ENCODE results near the gene CPED1. TPM values are rescaled to one million over a fixed set of nuclear protein-coding genes. Genes with fewer than 3 reads are reported as not detected.

CPED1 gene
- total RNA-seq, 6 donors from 2014 or later, result 12.9 to 31.6 (median 18.1) TPM

DNA sequence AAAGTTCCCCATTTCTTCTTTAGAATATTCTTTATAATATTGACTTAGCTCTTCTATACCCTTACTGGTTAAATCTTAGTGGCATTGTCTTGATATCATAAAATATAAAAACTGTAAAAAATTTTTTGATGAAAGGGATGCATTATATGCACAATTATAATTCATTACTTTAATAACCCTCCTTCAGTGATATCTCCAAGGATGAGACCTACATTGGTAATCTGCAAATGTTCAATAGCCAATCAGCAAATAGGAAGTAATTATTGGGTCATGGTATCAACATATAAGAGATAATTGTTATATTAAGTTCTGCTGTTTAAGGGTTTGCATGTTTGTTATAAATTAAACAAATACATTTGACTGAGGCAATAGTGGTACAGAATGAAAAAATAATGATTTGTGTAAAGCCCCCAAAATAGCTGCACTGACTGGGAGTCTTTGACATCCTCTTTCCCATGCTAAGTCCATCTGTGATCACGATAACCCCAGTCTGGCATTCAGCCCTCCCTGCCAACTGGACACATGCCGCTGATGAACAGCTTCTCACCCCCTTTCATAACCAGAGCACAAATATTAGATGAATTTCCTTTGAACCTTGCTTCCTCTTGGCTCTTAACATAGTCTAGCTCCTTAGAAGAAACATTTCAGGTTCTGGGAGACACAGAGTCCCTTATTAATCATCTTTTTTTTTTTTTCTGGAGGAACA lies 169.5 kb downstream of the CPED1 start:
- H3K4me3 ChIP-seq, result no peak overlapping the region
- H3K27ac ChIP-seq, result no peak overlapping the region
- DNase-seq (no peak), ATAC-seq (ENCODE audit: low FRiP score in 2 of 2) (no peak)
- H3K9me3 ChIP-seq, result no peaks in the 10 kb centered on the region
- 80 to 87% methylated on average over 2 of the region's 2 CpGs for WGBS, 2 donors
- TF ChIP-seq EP300 (IDR thresholded peaks at IDR 0.05) (no peak), POLR2AphosphoS5 (IDR thresholded peaks at IDR 0.05) (no peak), POLR2A (IDR thresholded peaks at IDR 0.05) (no peak)
- TF ChIP-seq, protein P1, sequence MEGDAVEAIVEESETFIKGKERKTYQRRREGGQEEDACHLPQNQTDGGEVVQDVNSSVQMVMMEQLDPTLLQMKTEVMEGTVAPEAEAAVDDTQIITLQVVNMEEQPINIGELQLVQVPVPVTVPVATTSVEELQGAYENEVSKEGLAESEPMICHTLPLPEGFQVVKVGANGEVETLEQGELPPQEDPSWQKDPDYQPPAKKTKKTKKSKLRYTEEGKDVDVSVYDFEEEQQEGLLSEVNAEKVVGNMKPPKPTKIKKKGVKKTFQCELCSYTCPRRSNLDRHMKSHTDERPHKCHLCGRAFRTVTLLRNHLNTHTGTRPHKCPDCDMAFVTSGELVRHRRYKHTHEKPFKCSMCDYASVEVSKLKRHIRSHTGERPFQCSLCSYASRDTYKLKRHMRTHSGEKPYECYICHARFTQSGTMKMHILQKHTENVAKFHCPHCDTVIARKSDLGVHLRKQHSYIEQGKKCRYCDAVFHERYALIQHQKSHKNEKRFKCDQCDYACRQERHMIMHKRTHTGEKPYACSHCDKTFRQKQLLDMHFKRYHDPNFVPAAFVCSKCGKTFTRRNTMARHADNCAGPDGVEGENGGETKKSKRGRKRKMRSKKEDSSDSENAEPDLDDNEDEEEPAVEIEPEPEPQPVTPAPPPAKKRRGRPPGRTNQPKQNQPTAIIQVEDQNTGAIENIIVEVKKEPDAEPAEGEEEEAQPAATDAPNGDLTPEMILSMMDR (IDR thresholded peaks at IDR 0.05), result no peak
- no peaks in the 10 kb centered on the region for H3K4me1 ChIP-seq
- H3K27me3 ChIP-seq, result no peaks in the 10 kb centered on the region
- H3K36me3 ChIP-seq, result no peaks in the 10 kb centered on the region

GRCh38 chr7:121158665-121159064 lies 170.2 kb downstream of the CPED1 start:
- Histone ChIP-seq H3K27me3 (no peaks in the 10 kb centered on the region), H3K4me1 (no peaks in the 10 kb centered on the region), H3K4me3 (no peak overlapping the region), H3K9me3 (no peaks in the 10 kb centered on the region), H3K36me3 (no peaks in the 10 kb centered on the region), H3K27ac (no peak overlapping the region)
- ATAC-seq (ENCODE audit: low FRiP score in 2 of 2) (no peak), DNase-seq (no peak)
- TF ChIP-seq, protein P1 (IDR thresholded peaks at IDR 0.05), result no peak
- TF ChIP-seq POLR2AphosphoS5 (IDR thresholded peaks at IDR 0.05) (no peak), EP300 (IDR thresholded peaks at IDR 0.05) (no peak), POLR2A (IDR thresholded peaks at IDR 0.05) (no peak)
- 67 to 73% methylated on average over 3 of the region's 3 CpGs for WGBS, 2 donors

DNA sequence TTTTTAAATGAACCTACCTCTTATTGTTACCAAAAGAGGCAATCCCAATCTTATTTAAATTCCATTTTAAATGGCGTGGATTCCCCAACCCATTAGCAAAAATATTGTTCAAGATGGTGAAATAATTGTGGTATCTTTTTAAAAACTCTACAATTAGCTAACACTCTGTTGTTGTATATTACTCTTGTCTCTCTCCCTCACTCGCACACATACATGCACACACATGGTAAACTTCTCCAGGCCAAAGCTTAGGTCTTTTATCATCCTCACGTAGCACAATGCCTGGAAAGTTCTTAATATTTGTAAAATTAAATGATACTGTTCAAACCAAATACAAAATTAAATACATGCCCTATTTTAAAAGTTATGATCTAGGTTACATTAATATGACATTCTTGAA lies 171.0 kb downstream of the CPED1 start:
- H3K27ac ChIP-seq, result no peak overlapping the region

GRCh38 chr7:121160150-121161008 lies 171.9 kb downstream of the CPED1 start:
- 75 to 77% methylated on average over 4 of the region's 4 CpGs for WGBS, 2 donors
- no peak for ATAC-seq (ENCODE audit: low FRiP score in 2 of 2)

More for the DNA sequence above, 171.0 kb downstream of the CPED1 start:
- H3K4me3 ChIP-seq, result no peak overlapping the region
- TF ChIP-seq POLR2A (IDR thresholded peaks at IDR 0.05) (no peak), POLR2AphosphoS5 (IDR thresholded peaks at IDR 0.05) (no peak), EP300 (IDR thresholded peaks at IDR 0.05) (no peak)
- TF ChIP-seq, protein P1 (IDR thresholded peaks at IDR 0.05), result no peak
- WGBS, 2 donors, result 75 to 76% methylated on average over 3 of the region's 3 CpGs
- DNase-seq (no peak), ATAC-seq (ENCODE audit: low FRiP score in 2 of 2) (no peak)
- no peaks in the 10 kb centered on the region for H3K9me3 ChIP-seq
- no peaks in the 10 kb centered on the region for H3K27me3 ChIP-seq
- H3K36me3 ChIP-seq, result no peaks in the 10 kb centered on the region
- H3K4me1 ChIP-seq, result no peaks in the 10 kb centered on the region

More at GRCh38 chr7:121160150-121161008, 171.9 kb downstream of the CPED1 start:
- no peaks in the 10 kb centered on the region for H3K4me1 ChIP-seq
- H3K4me3 ChIP-seq, result no peak overlapping the region
- H3K9me3 ChIP-seq, result no peaks in the 10 kb centered on the region
- H3K36me3 ChIP-seq, result no peaks in the 10 kb centered on the region
- TF ChIP-seq POLR2AphosphoS5 (IDR thresholded peaks at IDR 0.05) (no peak), EP300 (IDR thresholded peaks at IDR 0.05) (no peak), POLR2A (IDR thresholded peaks at IDR 0.05) (no peak)
- TF ChIP-seq, protein P1 (IDR thresholded peaks at IDR 0.05), result no peak
- no peaks in the 10 kb centered on the region for H3K27me3 ChIP-seq
- H3K27ac ChIP-seq, result no peak overlapping the region
- DNase-seq, result no peak

Measured in upper lobe of left lung (tissue), 6 donors.